Right atrium auricular region (tissue), 2 donors: ENCODE data around the gene RPL11. TPM values are rescaled to one million over a fixed set of nuclear protein-coding genes. Genes with fewer than 3 reads are reported as not detected.
A peak's percentile ranks its signal among the peaks of the same experiment; 100 is the strongest.
"Not testable (repeated sequence)": the region's sequence is repeated elsewhere in the genome, so short reads cannot be mapped to it uniquely, and the experiment has no call there.

Experiments used
- DNase-seq: peaks from one replicate; pipeline ENCODE4 v3.0.0-alpha.2; 2019; ENCODE audit warnings: low spot score
- H3K27ac ChIP-seq, 2 donors: fragments of 200-600 bp; sonication (generic); 1 replicate in 1 of 2; 2 replicates in 1 of 2; pipeline ENCODE4 v1.5.1; 2016 to 2019
- H3K27me3 ChIP-seq, 2 donors: fragments of 200-600 bp; sonication (generic); one replicate each; pipeline versions ENCODE4 v1.5.1 to v1.6.0; 2017 to 2019
- H3K36me3 ChIP-seq: fragments of 200-600 bp; sonication (generic); one replicate; pipeline ENCODE4 v1.5.1; 2016
- H3K4me1 ChIP-seq, 2 donors: fragments of 200-600 bp; sonication (generic); one replicate each; pipeline versions ENCODE4 v1.5.1 to v1.6.0; 2017 to 2019
- H3K4me3 ChIP-seq, 2 donors: fragments of 200-600 bp; sonication (generic); 1 replicate in 1 of 2; 2 replicates in 1 of 2; pipeline ENCODE4 v1.5.1; 2017 to 2019; ENCODE audit warnings: mild to moderate bottlenecking in 1 of 2, moderate library complexity in 1 of 2
- H3K9me3 ChIP-seq, 2 donors: fragments of 200-600 bp; sonication (generic); one replicate each; pipeline ENCODE4 v1.5.1; 2019
- total RNA-seq, 2 donors: library from RNA; depleted of rRNA; stranded (reverse); fragments of >200 nt; gene quantifications; one replicate each; pipeline ENCODE4 v1.1.0, GENCODE V29; 2016
- TF ChIP-seq, protein P1 (sequence below), 2 donors: fragments of 200-600 bp; sonication (generic); IDR thresholded peaks; one replicate each; pipeline ENCODE4 v1.5.1; 2019; ENCODE audit warnings: antibody characterized with exemption in 2 of 2

The RPL11 gene
- total RNA-seq, 2 donors from 2014 or later, result 391 to 585 TPM

DNA sequence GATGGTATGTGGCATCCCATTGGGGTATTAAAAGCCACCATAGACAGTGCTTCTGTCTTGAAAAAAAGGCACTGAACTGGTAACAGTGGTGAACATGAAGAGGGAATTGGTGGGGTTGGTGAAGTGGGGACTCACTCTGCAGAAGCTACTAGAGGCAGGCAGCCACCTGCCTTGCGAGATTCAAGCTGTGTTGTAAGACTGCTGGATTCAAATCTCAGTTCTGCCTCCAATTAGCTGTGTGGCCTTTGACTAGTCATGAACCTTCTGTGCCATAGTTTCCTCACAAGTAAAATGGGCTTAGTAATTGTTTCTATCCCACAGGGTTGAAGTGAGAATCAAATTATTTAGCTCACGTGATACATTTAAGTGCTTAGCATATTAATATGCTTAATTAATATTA lies 35.1 kb downstream of the RPL11 start:
- no peaks in the 10 kb centered on the region for H3K4me1 ChIP-seq
- H3K9me3 ChIP-seq, result no peaks in the 10 kb centered on the region
- TF ChIP-seq, protein P1, sequence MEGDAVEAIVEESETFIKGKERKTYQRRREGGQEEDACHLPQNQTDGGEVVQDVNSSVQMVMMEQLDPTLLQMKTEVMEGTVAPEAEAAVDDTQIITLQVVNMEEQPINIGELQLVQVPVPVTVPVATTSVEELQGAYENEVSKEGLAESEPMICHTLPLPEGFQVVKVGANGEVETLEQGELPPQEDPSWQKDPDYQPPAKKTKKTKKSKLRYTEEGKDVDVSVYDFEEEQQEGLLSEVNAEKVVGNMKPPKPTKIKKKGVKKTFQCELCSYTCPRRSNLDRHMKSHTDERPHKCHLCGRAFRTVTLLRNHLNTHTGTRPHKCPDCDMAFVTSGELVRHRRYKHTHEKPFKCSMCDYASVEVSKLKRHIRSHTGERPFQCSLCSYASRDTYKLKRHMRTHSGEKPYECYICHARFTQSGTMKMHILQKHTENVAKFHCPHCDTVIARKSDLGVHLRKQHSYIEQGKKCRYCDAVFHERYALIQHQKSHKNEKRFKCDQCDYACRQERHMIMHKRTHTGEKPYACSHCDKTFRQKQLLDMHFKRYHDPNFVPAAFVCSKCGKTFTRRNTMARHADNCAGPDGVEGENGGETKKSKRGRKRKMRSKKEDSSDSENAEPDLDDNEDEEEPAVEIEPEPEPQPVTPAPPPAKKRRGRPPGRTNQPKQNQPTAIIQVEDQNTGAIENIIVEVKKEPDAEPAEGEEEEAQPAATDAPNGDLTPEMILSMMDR (IDR thresholded peaks at IDR 0.05), result no peak
- H3K27me3 ChIP-seq, result no peaks in the 10 kb centered on the region
- DNase-seq, result no peak
- no peak overlapping the region for H3K4me3 ChIP-seq
- no peak overlapping the region for H3K27ac ChIP-seq
- no peaks in the 10 kb centered on the region for H3K36me3 ChIP-seq

DNA sequence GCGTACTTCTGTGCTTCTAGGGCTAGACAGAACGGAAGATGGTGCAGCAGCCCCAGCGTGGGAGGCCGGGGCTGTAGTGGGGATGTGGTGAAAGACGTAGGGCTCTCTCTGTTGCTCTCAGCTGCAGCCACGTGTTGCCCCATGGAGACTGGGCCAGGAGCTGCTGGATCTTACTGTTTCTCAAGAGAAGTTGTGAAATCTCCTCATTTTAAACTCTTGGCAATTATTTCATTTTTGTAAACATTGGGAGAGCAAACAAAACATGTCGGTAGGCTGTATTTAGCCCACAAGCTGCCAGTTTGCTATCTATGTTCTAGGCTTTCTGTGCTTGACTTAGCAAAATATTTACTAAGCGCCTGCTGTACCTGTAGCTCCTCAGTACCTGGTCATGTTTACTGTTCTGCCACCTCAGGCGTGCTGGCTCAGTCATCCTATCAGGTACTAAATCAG lies 35.8 kb downstream of the RPL11 start:
- Histone ChIP-seq H3K27ac (no peak overlapping the region), H3K4me3 (no peak overlapping the region), H3K9me3 (no peaks in the 10 kb centered on the region), H3K27me3 (no peaks in the 10 kb centered on the region), H3K4me1 (no peaks in the 10 kb centered on the region), H3K36me3 (no peaks in the 10 kb centered on the region)
- TF ChIP-seq, protein P1 (IDR thresholded peaks at IDR 0.05), result no peak
- DNase-seq, result peak; percentile 81

- H3K4me1 ChIP-seq, result no peaks in the 10 kb centered on the region
- H3K9me3 ChIP-seq, result no peaks in the 10 kb centered on the region
- TF ChIP-seq, protein P1 (IDR thresholded peaks at IDR 0.05), result no peak
- no peaks in the 10 kb centered on the region for H3K36me3 ChIP-seq
- H3K27me3 ChIP-seq, result no peaks in the 10 kb centered on the region
- no peak overlapping the region for H3K4me3 ChIP-seq
- no peak for DNase-seq
- no peak overlapping the region for H3K27ac ChIP-seq
These were observed 41.0 kb downstream of the RPL11 start for GRCh38 chr1:23732363-23733224.

DNA sequence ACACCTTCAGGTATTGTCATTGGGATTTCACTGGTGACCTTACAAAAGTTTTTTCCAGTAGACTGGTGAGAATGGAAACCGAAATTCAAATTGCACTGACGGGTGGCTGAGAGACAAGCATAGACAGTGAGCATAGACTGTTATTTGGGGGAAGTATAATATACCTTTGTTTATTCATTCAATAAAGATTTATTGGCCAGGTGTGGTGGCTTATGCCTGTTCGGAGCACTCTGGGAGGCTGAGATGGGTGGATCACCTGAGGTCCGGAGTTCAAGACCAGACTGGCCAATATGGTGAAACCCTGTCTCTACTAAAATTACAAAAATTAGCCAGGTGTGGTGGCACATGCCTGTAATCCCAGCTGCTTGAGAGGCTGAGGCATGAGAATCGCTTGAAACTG lies 41.7 kb downstream of the RPL11 start:
- H3K27me3 ChIP-seq, H3K27ac ChIP-seq, H3K36me3 ChIP-seq: not testable (repeated sequence)

GRCh38 chr1:23736437-23737134 lies 45.0 kb downstream of the RPL11 start:
- Histone ChIP-seq H3K4me1 (no peaks in the 10 kb centered on the region), H3K36me3 (no peaks in the 10 kb centered on the region), H3K4me3 (no peak overlapping the region), H3K27ac (no peak overlapping the region), H3K9me3 (no peaks in the 10 kb centered on the region), H3K27me3 (no peaks in the 10 kb centered on the region)
- DNase-seq, result no peak
- TF ChIP-seq, protein P1 (IDR thresholded peaks at IDR 0.05), result no peak

More for the DNA sequence above, 41.7 kb downstream of the RPL11 start:
- not testable (repeated sequence) for DNase-seq, H3K4me1 ChIP-seq, H3K4me3 ChIP-seq, H3K9me3 ChIP-seq

- H3K9me3 ChIP-seq, result no peaks in the 10 kb centered on the region
- H3K36me3 ChIP-seq, result no peaks in the 10 kb centered on the region
- H3K4me1 ChIP-seq, result peaks cover 0 to 31% of the 10 kb centered on the region in 2 donors
- TF ChIP-seq, protein P1 (IDR thresholded peaks at IDR 0.05), result no peak
- no peak for DNase-seq
- no peak overlapping the region for H3K27ac ChIP-seq
- no peak overlapping the region for H3K4me3 ChIP-seq
- no peaks in the 10 kb centered on the region for H3K27me3 ChIP-seq
These were observed 50.0 kb downstream of the RPL11 start for GRCh38 chr1:23741609-23742008.
